GM12801 (cell line): Measurements from ENCODE around the gene CMYA5.

Experiments used
- CTCF ChIP-seq: IDR thresholded peaks from one replicate; pipeline ENCODE4 v1.5.1; 2011; ENCODE audit warnings: control low read depth; ENCODE audit not compliant: insufficient read length; ENCODE audit errors: extremely low read depth

CMYA5 gene

GRCh38 chr5:79811081-79811480 lies 121.4 kb downstream of the CMYA5 start:
- TF ChIP-seq CTCF, result no peak

GRCh38 chr5:79811904-79812303 lies 122.3 kb downstream of the CMYA5 start:
- TF ChIP-seq CTCF, result no peak

GRCh38 chr5:79814699-79815098 lies 125.1 kb downstream of the CMYA5 start:
- TF ChIP-seq CTCF, result no peak

- TF ChIP-seq CTCF, result no peak
Observed at GRCh38 chr5:79816014-79816413, 126.4 kb downstream of the CMYA5 start.

- no peak for TF ChIP-seq CTCF
Observed at GRCh38 chr5:79820648-79821047, 131.0 kb downstream of the CMYA5 start.

- TF ChIP-seq CTCF, result no peak
Observed at GRCh38 chr5:79824444-79824843, 134.8 kb downstream of the CMYA5 start.

GRCh38 chr5:79825802-79826201 lies 136.2 kb downstream of the CMYA5 start:
- TF ChIP-seq CTCF, result no peak

- no peak for TF ChIP-seq CTCF
Observed at GRCh38 chr5:79827159-79827629, 137.6 kb downstream of the CMYA5 start.
